Right cardiac atrium (tissue), 5 donors: ENCODE data around the gene MT1M. TPM values are rescaled to one million over a fixed set of nuclear protein-coding genes. Genes with fewer than 3 reads are reported as not detected.

Experiments
- ATAC-seq, 2 donors: fragments of 200-7000 bp; cut with Tn5 transposase; one replicate each; pipeline versions ENCODE4 v1.8.0 to v1.9.1; 2020; ENCODE audit warnings: moderate library complexity in 2 of 2, mild to moderate bottlenecking in 1 of 2
- DNase-seq, 3 donors: peaks; one replicate each; pipeline ENCODE4 v3.0.0-alpha.2; 2020
- H3K27ac ChIP-seq: one replicate; pipeline ENCODE4 v1.5.1; 2013; ENCODE audit warnings: mild to moderate bottlenecking, low read length, control low read depth, moderate library complexity
- H3K27me3 ChIP-seq: one replicate; pipeline ENCODE4 v1.6.1; 2013; ENCODE audit not compliant: control insufficient read depth, insufficient read depth
- H3K4me1 ChIP-seq: one replicate; pipeline ENCODE4 v1.6.1; 2013; ENCODE audit warnings: low read length; ENCODE audit not compliant: control insufficient read depth, insufficient read depth
- H3K4me3 ChIP-seq: one replicate; pipeline ENCODE4 v1.5.1; 2013; ENCODE audit warnings: low read length, control low read depth
- H3K9me3 ChIP-seq: one replicate; pipeline ENCODE4 v1.6.1; 2013; ENCODE audit warnings: low read length; ENCODE audit not compliant: control insufficient read depth
- WGBS: extraction: QIAGEN DNeasy Blood & Tissue Kit; methylation state at CpG from one replicate; pipeline ENCODE4 v1.1.7; 2013; 5-methylcytosine and 5-hydroxymethylcytosine counted together
- intact Hi-C, 4 donors: fragments of 100-400 bp; cut with DNase I; formaldehyde crosslinking; loops; one replicate each; pipeline versions ENCODE4 v1.11.0 to v1.14.0; 2022 to 2023
- polyA plus RNA-seq: library from polyadenylated mRNA; stranded (reverse); fragments of 200-250 nt; gene quantifications from one replicate; pipeline ENCODE4 v1.2.3, GENCODE V29; 2013
- total RNA-seq, 4 donors: library from RNA; stranded (reverse); fragmentation: NEBNext Ultra II Directional; extraction: Animal tissue kit (Norgen Biotek cat#: 25700); gene quantifications; one replicate each; pipeline ENCODE4 v1.2.1, GENCODE V29; 2021
- donor health status: healthy with polysubstance abuse.
- donor health status: DM: no; HTN: yes; CAD: no.
- donor health status: DM: no; HTN: no; CAD: no.
- donor health status: DM: no; HTN: yes; CAD: no; lungs with severe emphysema.
- donor health status: DM: yes; HTN: yes; CAD: no.

The MT1M gene
- total and polyA plus RNA-seq, 5 donors, result 3.0 to 26.7 (median 7.8) TPM

DNA sequence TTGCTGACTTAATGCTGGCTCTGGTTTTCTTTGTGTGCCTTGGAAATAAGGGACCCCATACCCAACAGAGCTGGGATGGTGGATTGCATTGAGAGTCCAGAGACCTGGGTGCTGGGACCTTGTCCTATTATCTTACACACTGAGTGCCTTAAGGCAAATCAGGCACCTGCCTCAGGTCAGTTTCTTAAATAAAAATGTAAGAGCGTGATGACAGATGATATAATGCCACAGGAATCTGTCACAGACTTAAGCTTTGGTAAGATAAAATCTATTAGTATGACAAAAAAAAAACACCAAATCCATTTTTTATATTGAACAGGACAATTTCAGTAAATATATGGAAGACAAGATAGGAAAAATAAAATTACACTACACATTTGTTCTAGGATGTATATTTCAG is 7.6 kb downstream of the MT1M start:
- no peaks in the 10 kb centered on the region for H3K27me3 ChIP-seq
- intact Hi-C loops, result no loop called here
- no peak for DNase-seq
- no peak overlapping the region for H3K27ac ChIP-seq
- 81% methylated on average over 1 of the region's 1 CpG for WGBS
- no peak overlapping the region for H3K4me3 ChIP-seq
- peaks cover 1% of the 10 kb centered on the region for H3K4me1 ChIP-seq
- ATAC-seq, result no peak
- no peaks in the 10 kb centered on the region for H3K9me3 ChIP-seq

DNA sequence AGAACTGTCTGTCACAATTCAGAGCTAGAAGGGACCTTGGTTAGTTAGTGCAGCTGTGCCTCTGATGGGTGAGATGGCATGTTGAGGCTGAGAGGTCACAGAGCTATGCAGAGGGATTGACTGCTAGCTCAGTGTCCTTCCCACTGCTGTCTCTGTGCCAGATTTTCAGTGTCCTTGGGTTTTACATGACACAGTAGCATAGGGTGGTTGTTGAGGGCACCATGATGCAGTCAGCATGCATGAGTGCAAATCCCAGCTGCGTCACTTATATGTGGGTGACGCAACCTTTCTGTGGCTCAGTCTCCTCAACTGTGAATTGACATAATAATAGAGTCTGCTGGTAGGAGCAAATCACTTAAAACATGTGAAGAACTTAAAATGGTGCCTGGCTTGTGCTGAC is 8.7 kb downstream of the MT1M start:
- DNase-seq (no peak), ATAC-seq (no peak)
- no peak overlapping the region for H3K27ac ChIP-seq
- H3K4me1 ChIP-seq, result peaks cover 1% of the 10 kb centered on the region
- H3K4me3 ChIP-seq, result no peak overlapping the region
- WGBS, result 95% methylated on average over 2 of the region's 2 CpGs
- H3K9me3 ChIP-seq, result no peaks in the 10 kb centered on the region
- intact Hi-C loops, result no loop called here
- H3K27me3 ChIP-seq, result no peaks in the 10 kb centered on the region

DNA sequence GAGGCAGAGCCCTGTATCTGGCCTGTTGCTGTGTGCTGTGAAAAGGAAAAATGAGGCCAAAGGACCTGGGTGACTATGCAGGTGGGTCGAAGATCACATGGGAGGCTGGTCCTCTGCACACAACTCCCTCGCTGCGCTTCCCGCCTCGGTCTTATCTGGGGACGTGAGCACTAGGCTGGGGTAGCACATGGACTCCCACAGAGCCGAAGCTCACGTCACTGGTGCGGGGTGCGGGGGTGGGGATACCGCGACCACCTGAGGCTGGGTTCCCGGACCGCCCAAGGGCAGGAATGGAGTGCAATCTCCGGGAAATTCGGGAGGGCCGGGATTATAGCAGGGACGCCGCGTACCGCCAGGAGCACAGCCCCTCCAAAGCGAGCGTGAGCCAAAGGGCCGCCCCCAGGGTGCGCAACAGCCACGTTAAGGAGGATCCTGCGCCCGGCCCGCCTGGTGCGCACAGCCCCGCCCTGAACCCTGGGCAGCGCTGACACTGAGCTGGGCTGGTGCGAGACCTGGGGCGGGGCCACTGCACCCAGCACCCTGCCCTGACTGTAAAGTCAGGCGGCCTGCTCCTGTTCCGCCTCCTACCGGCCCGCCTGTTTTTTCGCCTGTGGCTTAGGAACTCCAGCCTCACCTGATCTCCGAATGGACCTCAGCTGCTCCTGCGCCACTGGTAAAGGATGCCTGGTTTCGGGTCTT is 10.8 kb downstream of the MT1M start:
- peak overlapping the region; percentile 17 for H3K4me3 ChIP-seq
- ATAC-seq, result peak; percentile 93 to 94
- DNase-seq, result peak; percentile 84 to 93 (median 89)
- H3K27ac ChIP-seq, result no peak overlapping the region
- WGBS, result 4% methylated on average over 42 of the region's 42 CpGs
- intact Hi-C loops, result no loop called here
- H3K4me1 ChIP-seq, result peaks cover 1% of the 10 kb centered on the region
- no peaks in the 10 kb centered on the region for H3K9me3 ChIP-seq
- no peaks in the 10 kb centered on the region for H3K27me3 ChIP-seq

DNA sequence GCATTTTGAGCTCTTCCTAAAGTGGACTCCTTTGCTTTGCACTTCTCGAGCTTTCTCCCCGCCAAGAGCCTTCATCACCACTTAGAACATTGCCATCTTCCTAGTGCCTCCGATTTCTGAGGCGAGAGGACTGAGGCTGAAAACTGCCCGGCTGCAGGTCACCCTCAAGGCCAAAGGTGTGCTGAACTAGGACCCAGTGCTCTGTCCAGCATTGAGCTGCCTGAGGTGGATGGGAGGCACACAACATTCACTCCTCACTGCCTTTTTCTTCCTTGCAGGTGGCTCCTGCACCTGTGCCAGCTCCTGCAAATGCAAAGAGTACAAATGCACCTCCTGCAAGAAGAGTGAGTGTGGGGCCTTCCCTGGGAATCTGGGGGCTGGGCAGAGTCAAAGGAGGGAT is 11.4 kb downstream of the MT1M start:
- H3K4me3 ChIP-seq, result no peak overlapping the region

DNA sequence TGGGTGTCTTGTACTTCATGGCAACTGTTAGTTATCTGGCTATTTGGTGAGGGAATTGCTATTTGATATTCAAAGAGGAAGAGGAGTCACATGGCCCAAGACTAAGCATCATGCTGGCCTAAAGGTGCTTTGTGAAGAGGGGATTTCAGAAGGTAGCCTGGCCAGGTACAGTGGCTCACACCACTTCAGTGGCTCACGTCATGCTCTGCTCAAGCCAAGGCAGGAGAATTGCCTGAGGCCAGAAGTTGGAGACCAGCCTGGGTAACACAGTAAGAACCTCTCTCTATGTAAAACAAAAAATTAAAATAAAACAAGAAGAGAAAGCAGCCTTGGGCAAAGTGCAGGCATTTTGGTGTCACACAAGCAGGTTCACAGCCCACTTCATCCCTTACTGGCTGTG is 12.9 kb downstream of the MT1M start:
- Histone ChIP-seq H3K27me3 (no peaks in the 10 kb centered on the region), H3K9me3 (no peaks in the 10 kb centered on the region), H3K27ac (no peak overlapping the region), H3K4me3 (no peak overlapping the region), H3K4me1 (no peaks in the 10 kb centered on the region)
- WGBS, result 88% methylated on average over 1 of the region's 1 CpG
- ATAC-seq (no peak), DNase-seq (no peak)
- intact Hi-C loops, result no loop called here

More for the DNA sequence above, 11.4 kb downstream of the MT1M start:
- intact Hi-C loops, result no loop called here
- WGBS, result 50% methylated on average over 5 of the region's 5 CpGs
- DNase-seq, result no peak
- H3K27ac ChIP-seq, result no peak overlapping the region
- H3K27me3 ChIP-seq, result no peaks in the 10 kb centered on the region
- no peak for ATAC-seq
- no peaks in the 10 kb centered on the region for H3K9me3 ChIP-seq
- H3K4me1 ChIP-seq, result no peaks in the 10 kb centered on the region

DNA sequence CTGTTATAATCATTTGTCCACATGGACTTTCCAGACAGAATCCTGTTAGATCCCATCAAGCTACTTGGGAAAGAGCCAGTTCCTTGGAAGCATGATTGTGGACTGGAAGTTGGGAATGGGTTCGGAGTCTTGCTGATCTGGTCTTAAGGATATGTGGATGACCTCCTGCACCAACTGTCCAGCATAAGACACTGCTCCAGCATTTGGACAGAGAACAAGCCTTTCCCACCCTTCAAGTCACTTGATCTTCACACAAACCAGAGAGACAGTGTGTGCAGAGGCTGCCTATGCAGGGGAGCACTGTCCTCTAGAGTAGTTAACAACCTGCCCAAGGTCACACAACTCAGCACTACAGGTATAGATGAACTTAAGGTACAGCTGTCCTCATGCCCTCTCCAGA is 13.4 kb downstream of the MT1M start:
- 0% methylated on average over 1 of the region's 1 CpG for WGBS
- ATAC-seq, result no peak

DNA sequence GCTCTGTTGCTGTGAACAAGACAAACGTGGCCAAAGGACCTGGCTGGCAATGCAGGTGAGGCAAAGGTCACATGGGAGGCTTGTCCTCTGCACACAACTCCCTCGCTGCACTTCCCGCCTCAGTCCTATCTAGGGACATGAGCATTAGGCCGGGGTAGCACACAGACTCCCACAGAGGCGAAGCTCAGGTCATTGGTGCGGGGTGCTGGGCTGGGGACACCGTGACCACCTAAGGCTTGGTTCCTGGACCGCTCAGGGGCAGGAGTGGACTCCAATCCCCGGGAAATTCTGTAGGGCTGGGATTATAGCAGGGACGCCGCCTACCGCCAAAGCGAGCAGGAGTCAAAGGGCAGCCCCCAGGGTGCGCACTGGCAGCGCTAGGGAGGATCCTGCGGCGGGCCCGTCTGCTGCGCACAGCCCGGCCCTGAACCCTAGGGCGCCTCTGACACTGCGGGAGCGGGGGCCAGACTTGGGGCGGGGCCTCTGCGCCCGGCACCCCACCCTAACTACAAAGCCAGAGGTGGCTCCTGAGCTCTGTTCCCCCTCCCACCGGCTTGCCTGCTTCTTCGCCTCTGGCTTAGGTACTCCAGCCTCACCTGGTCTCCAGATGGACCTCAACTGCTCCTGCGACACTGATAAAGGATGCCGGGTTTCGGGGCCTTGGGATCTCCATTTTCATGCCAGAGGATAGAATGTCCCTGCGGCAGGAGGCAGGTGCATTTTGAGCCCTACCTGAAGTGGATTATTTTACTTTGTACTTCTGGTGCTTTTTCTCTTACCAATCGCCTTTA is 15.4 kb downstream of the MT1M start:
- DNase-seq (no peak), ATAC-seq (no peak)
- Histone ChIP-seq H3K9me3 (no peaks in the 10 kb centered on the region), H3K4me1 (no peaks in the 10 kb centered on the region), H3K27ac (no peak overlapping the region), H3K27me3 (no peaks in the 10 kb centered on the region), H3K4me3 (no peak overlapping the region)
- WGBS, result 29% methylated on average over 33 of the region's 33 CpGs
- intact Hi-C loops, result no loop called here

More for the DNA sequence above, 13.4 kb downstream of the MT1M start:
- no peak overlapping the region for H3K4me3 ChIP-seq
- no peak for DNase-seq
- H3K4me1 ChIP-seq, result no peaks in the 10 kb centered on the region
- H3K27ac ChIP-seq, result no peak overlapping the region
- no peaks in the 10 kb centered on the region for H3K27me3 ChIP-seq
- intact Hi-C loops, result no loop called here
- no peaks in the 10 kb centered on the region for H3K9me3 ChIP-seq

DNA sequence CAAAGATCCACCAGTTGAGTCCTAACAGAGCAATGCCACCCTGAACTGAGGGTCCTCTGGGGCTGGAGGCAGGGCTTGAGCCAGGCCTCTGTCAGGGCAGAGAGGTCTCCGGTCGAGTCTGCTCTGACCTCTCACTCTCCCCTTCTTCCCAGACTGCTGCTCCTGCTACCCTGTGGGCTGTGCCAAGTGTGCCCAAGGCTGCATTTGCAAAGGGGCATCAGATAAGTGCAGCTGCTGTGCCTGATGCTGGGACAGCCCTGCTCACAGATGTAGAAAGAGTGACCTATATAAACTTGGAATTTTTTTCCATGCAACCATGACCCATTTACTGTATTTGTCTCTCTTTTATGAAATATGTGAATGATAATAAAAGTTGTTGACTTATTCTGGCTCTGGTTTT is 16.8 kb downstream of the MT1M start:
- intact Hi-C loops, result no loop called here
- DNase-seq (no peak), ATAC-seq (no peak)
- no peak overlapping the region for H3K27ac ChIP-seq
- H3K27me3 ChIP-seq, result no peaks in the 10 kb centered on the region
- WGBS, result 78% methylated on average over 2 of the region's 2 CpGs
- no peaks in the 10 kb centered on the region for H3K4me1 ChIP-seq
- no peak overlapping the region for H3K4me3 ChIP-seq
- no peaks in the 10 kb centered on the region for H3K9me3 ChIP-seq

DNA sequence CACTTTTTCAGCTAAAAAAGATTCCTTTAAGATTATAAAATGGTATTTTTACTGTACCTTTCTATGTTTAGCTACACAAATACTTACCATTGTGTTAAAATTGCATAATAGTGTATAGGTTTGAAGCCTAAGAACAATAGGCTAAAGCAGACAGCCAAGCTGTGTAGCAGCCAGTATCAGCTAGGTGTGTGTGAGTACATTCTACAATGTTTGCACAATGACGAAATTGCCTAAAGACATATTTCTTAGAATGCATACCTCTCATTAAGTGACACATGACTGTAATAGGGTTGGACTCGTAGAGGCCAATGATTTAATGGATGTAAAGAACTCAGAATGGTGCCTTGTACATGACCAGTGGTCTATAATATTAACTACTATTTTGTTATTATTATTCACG is 17.4 kb downstream of the MT1M start:
- WGBS, result 83% methylated on average over 3 of the region's 3 CpGs
- H3K27me3 ChIP-seq, result no peaks in the 10 kb centered on the region
- DNase-seq, result no peak
- H3K9me3 ChIP-seq, result no peaks in the 10 kb centered on the region
- ATAC-seq, result no peak
- intact Hi-C loops, result no loop called here
- no peak overlapping the region for H3K27ac ChIP-seq
- H3K4me3 ChIP-seq, result no peak overlapping the region
- no peaks in the 10 kb centered on the region for H3K4me1 ChIP-seq

DNA sequence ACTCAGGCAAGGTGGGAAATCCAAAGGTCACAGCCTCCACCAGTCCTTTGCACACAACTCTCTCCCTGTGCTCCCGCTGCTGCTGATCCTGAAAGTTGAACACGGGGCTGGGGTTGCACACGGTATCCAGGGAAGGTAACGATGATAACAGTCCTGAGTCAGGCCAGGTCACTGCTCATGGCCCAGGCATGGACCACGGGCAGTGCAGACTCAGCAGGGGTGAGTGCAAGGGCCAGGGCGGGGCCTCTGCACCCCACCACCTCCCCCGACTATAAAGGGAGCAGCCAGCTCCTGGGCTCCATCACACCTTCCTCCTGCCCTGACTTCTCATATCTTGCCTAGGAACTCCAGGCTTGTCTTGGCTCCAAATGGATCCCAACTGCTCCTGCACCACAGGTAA is 19.1 kb downstream of the MT1M start, which contains the start of gene MT1B:
Gene MT1B (plus strand): TSS at position 301 of the 400 bp plus-strand sequence. CDS start 68 bp downstream, at position 369.
- WGBS, result 64% methylated on average over 7 of the region's 7 CpGs
- DNase-seq, result no peak
- no peaks in the 10 kb centered on the region for H3K27me3 ChIP-seq
- ATAC-seq, result no peak
- H3K27ac ChIP-seq, result no peak within 1 kb of the TSS
- no peak within 1 kb of the TSS for H3K4me3 ChIP-seq
- intact Hi-C loops, result no loop called here
- no peaks in the 10 kb centered on the region for H3K4me1 ChIP-seq
- H3K9me3 ChIP-seq, result no peaks in the 10 kb centered on the region

DNA sequence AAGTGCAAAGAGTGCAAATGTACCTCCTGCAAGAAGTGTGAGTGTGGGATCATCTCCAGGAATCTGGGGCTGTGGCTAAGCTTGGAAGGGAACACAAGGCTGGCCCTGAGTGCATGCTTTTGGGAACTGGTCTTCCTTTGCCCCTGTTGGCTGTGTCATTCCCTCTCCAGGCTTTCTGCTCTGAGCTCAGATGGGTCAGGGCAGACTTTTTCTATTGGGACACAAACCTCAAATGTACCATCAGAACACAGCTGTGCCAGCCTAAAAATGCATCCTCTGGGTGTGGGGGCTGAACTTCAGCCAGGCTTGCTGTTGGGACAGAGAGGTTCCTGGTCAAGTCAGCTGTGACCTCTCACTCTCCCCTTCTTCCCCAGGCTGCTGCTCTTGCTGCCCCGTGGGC is 20.1 kb downstream of the MT1M start:
- no peak overlapping the region for H3K27ac ChIP-seq
- H3K9me3 ChIP-seq, result no peaks in the 10 kb centered on the region
- H3K4me1 ChIP-seq, result no peaks in the 10 kb centered on the region
- no peak for ATAC-seq
- no peak for DNase-seq
- intact Hi-C loops, result no loop called here
- H3K27me3 ChIP-seq, result no peaks in the 10 kb centered on the region
- H3K4me3 ChIP-seq, result no peak overlapping the region
- 60% methylated on average over 1 of the region's 1 CpG for WGBS
